GM18507 (cell line): ENCODE data around the gene ARMC9.
A peak's percentile ranks its signal among the peaks of the same experiment; 100 is the strongest.
"Not testable (repeated sequence)": the region's sequence is repeated elsewhere in the genome, so short reads cannot be mapped to it uniquely, and the experiment has no call there.

Source experiments
- DNase-seq: peaks from one replicate; pipeline ENCODE4 v3.0.0; 2011; ENCODE audit warnings: low read depth; ENCODE audit not compliant: insufficient read length; ENCODE audit errors: extremely low spot score
- FAIRE-seq: peaks from 2 replicates; lab custom pipeline; 2011; peaks lifted over from hg19 to GRCh38; lab: Jason Lieb, UNC

The ARMC9 gene

GRCh38 chr2:231198291-231199173 is at the start of gene ARMC9:
ARMC9 (plus strand) TSS chr2:231198631; CDS start chr2:231206239, 7,608 bp downstream.
- peak; percentile 82 for DNase-seq
- peak; percentile 89 for FAIRE-seq

- FAIRE-seq (no peak), DNase-seq (no peak)
These were observed 45.5 kb upstream of the ARMC9 start for GRCh38 chr2:231152800-231153557.

GRCh38 chr2:231159306-231159705 is 39.1 kb upstream of the ARMC9 start:
- FAIRE-seq (no peak), DNase-seq (no peak)

- FAIRE-seq (no peak), DNase-seq (no peak)
These were observed 37.7 kb upstream of the ARMC9 start for GRCh38 chr2:231160701-231161100.

- DNase-seq = no peak
- peak; percentile 75 for FAIRE-seq
These were observed 37.1 kb upstream of the ARMC9 start for GRCh38 chr2:231161252-231161839.

- no peak for DNase-seq
- no peak for FAIRE-seq
These were observed 36.5 kb upstream of the ARMC9 start for GRCh38 chr2:231161877-231162329.

GRCh38 chr2:231163011-231163410 is 35.4 kb upstream of the ARMC9 start:
- no peak for FAIRE-seq

GRCh38 chr2:231163414-231164095 is 34.9 kb upstream of the ARMC9 start:
- no peak for DNase-seq
- no peak for FAIRE-seq

More at GRCh38 chr2:231163011-231163410, 35.4 kb upstream of the ARMC9 start:
- DNase-seq = no peak

- FAIRE-seq = peak; percentile 29
- DNase-seq = no peak
These were observed 30.5 kb upstream of the ARMC9 start for GRCh38 chr2:231167745-231168459.

GRCh38 chr2:231168460-231169139 is 29.8 kb upstream of the ARMC9 start:
- DNase-seq (no peak), FAIRE-seq (peak; percentile 76)

- no peak for FAIRE-seq
- DNase-seq = no peak
These were observed 28.9 kb upstream of the ARMC9 start for GRCh38 chr2:231169488-231169887.

- DNase-seq = no peak
- no peak for FAIRE-seq
These were observed 28.4 kb upstream of the ARMC9 start for GRCh38 chr2:231170055-231170454.

GRCh38 chr2:231172025-231172424 is 26.4 kb upstream of the ARMC9 start:
- FAIRE-seq (no peak), DNase-seq (no peak)

- DNase-seq = no peak
- no peak for FAIRE-seq
These were observed 24.2 kb upstream of the ARMC9 start for GRCh38 chr2:231174211-231174651.

- FAIRE-seq (no peak), DNase-seq (no peak)
These were observed 22.4 kb upstream of the ARMC9 start for GRCh38 chr2:231176066-231176465.

GRCh38 chr2:231177156-231178025 is 21.0 kb upstream of the ARMC9 start:
- DNase-seq = no peak
- FAIRE-seq = no peak

- not testable (repeated sequence) for DNase-seq, FAIRE-seq
These were observed 19.6 kb upstream of the ARMC9 start for GRCh38 chr2:231178805-231179204.
